A673 (cell line): ENCODE data around the gene ATP8A2.

Source experiments
- EZH2 ChIP-seq: fragments of 200-600 bp; sonication (generic); IDR thresholded peaks from 2 replicates; pipeline ENCODE4 v1.6.1; 2017; ENCODE audit warnings: borderline replicate concordance, low read depth, mild to moderate bottlenecking, mixed read lengths, antibody characterized with exemption, low read length; ENCODE audit not compliant: poor library complexity, severe bottlenecking
- TF ChIP-seq, protein P1 (sequence below): fragments of 300-800, 200-600 bp; sonication (generic); conservative IDR thresholded peaks from 2 replicates; pipeline ENCODE4 v1.5.1; 2017; ENCODE audit warnings: low read depth, mild to moderate bottlenecking, antibody characterized with exemption, low read length, moderate library complexity, mixed read lengths

DNA sequence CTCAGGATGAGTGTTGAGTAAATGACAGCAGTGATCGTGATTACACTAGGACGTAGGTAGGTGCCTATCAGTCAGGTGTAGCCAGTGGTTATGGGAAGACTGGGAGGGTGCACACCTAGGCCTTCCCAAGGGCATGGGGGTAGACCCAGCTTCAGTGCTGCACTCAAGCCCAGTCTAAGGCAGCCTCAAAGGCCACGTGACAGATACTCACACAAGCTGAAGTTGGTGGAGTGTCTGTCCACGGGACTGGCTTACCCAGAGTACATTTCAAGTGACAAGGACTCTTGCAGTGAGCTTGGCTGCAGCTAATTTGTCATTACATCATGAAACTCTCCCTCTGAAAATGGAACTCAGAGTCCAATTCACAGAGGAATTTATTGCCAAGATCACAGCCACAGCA is 561.7 kb downstream of the ATP8A2 start:
- TF ChIP-seq, protein P1, sequence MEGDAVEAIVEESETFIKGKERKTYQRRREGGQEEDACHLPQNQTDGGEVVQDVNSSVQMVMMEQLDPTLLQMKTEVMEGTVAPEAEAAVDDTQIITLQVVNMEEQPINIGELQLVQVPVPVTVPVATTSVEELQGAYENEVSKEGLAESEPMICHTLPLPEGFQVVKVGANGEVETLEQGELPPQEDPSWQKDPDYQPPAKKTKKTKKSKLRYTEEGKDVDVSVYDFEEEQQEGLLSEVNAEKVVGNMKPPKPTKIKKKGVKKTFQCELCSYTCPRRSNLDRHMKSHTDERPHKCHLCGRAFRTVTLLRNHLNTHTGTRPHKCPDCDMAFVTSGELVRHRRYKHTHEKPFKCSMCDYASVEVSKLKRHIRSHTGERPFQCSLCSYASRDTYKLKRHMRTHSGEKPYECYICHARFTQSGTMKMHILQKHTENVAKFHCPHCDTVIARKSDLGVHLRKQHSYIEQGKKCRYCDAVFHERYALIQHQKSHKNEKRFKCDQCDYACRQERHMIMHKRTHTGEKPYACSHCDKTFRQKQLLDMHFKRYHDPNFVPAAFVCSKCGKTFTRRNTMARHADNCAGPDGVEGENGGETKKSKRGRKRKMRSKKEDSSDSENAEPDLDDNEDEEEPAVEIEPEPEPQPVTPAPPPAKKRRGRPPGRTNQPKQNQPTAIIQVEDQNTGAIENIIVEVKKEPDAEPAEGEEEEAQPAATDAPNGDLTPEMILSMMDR, result no peak
- TF ChIP-seq EZH2, result no peak
